Stimulated activated CD8-positive, alpha-beta memory T cell treated with anti-CD3 and anti-CD28 coated beads, Interleukin-4, amount 100 ng/mL, for 4 hours (primary cell): ENCODE data around the gene N4BP2L2.
"Not testable (repeated sequence)": the region's sequence is repeated elsewhere in the genome, so short reads cannot be mapped to it uniquely, and the experiment has no call there.

Experiments used
- DNase-seq, 2 donors: peaks; one replicate each; pipeline ENCODE4 v3.0.0-alpha.2; 2020; ENCODE audit warnings: low read depth in 2 of 2, low spot score in 1 of 2

N4BP2L2 gene

DNA sequence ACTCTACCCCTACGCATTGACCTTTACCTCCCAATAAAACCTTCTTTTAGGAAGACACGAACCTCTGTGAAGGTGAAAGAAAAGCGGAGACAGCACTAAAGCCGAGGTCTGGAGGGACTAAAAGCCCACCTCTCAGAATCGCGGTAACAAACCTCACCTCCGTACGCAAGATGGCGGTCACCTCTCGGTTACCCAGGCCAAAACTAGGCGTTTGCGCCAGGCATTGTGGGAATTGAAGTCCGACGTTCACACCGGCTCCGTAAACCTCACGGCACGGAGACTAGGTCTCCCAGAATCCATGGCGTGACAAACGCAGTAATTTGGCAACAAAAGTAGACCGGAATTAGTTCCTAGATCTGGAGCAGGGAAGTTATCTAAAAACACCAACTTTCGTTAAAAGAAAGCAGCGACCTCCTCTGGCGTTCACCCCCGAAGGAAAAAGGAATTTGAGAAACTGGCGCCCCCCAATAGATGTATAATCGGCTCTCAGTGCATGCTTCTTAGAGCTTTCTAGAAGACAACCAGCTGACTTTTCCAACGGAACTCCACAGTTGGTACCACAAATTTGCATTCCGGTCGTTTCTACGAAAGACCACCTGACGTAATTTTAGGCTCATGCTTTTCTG, at the start of gene N4BP2L2:
N4BP2L2 (minus strand) TSS at position 175 of the 626 bp plus-strand sequence. CDS start 1,768 bp downstream, outside the sequence.
- peak; percentile 80 to 83 for DNase-seq

GRCh38 chr13:32587811-32588170, 49.2 kb upstream of the N4BP2L2 start:
- DNase-seq = no peak

DNA sequence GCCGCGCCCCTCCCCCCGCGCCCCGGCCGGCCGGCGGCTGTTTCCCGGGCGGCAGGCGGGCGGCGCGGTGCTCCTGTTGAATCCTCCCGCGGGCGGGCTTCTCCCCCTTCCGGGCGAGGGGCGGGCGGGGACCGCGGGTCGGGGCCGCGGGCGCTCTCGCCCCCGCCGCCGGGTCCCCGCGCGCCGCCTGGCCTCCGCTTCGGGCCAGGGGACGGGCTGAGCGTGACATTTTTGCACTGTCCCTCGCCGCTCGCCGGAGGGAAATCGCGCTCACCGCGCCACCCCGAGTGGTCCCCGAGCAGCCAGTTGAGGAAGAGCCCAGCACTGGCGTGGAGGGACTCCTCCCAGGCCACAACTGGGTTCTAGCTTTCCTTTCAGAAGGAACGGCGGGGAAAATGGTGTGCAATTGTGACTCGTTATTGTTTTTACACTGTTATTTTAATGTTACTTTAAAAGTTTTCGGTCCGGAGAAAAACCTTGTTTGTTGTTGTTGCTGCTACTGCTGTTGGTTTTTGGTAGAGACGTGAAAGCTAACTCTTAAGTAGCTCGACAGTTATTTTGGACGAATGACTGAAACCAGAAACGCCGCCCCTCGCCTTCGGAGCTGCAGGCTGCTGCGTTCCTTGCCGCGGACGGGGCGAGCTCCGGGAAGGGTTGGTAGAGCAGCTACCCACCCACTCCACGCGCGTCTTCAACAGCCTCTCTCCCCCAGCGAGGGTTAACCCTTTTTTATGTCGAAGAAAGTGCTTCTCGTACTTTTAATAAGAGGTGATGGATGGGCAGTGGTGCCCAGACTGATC, 48.6 kb upstream of the N4BP2L2 start:
- DNase-seq = peak in 1 of 2 donors; percentile 18

DNA sequence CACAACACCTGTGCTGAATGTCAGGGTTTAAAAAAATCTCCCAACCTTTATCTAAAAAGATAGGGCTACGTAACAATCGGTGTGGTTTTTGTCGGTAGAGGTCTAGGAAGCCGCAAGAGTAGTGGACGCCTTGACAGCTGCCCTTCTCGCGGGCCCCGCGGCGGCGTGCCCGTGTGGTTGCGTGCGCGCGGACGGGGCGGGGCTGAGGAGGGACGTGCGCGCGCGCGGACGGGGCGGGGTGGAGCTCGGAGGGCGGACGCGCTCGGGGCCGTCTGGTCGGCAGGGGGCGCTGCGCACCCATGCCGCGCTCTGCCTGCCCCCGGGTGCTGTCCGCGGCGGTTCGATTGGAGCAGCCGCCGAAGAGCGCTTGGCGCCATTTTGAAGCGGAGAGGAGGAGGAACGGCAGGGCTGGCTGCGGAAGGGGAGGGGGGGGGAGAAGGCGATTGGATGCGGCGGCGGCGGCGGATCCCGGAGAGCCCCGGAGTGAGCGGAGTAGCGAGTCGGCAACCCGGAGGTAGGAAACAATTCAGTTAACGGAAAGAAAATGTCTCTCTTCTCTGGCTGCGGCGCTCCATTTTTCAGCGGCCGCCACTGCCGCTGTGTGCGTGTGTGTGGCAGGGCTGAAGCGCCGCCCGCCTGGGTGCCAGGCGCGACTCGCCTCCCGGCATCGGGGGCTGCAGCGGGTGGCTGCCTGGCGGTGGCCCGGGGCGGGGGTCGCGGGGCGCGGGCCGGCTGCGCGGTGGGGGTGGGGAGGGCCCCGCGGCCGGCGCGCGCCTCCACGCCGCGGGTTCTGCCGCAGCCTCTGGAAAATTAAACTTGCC, 47.7 kb upstream of the N4BP2L2 start, which contains the start of gene PDS5B:
PDS5B (plus strand) TSS at position 373 of the 821 bp plus-strand sequence. CDS start 62,321 bp downstream, outside the sequence.
- DNase-seq = peak; percentile 77 to 84

GRCh38 chr13:32585550-32586079, 47.0 kb upstream of the N4BP2L2 start:
- DNase-seq = no peak

GRCh38 chr13:32582991-32583390, 44.4 kb upstream of the N4BP2L2 start:
- no peak for DNase-seq

DNA sequence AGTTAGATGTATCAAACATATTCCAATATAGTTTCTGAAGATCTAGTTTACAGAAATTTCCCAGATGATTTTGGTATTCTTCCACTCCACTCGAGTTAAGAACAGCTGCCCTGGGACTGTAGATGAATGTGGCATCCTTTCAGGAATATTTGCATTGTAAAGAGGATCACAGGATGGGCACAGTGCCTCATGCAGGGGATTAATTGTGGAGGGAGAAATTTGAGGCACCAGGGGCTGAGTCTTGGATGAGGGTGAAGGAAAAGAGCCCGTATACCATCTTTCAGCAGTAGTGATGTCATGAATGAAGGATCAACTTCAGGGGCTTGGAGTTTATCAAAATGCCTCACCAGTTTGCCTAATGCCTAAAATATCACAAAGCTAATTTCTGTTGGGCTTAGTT, 43.7 kb upstream of the N4BP2L2 start:
- DNase-seq = no peak

DNA sequence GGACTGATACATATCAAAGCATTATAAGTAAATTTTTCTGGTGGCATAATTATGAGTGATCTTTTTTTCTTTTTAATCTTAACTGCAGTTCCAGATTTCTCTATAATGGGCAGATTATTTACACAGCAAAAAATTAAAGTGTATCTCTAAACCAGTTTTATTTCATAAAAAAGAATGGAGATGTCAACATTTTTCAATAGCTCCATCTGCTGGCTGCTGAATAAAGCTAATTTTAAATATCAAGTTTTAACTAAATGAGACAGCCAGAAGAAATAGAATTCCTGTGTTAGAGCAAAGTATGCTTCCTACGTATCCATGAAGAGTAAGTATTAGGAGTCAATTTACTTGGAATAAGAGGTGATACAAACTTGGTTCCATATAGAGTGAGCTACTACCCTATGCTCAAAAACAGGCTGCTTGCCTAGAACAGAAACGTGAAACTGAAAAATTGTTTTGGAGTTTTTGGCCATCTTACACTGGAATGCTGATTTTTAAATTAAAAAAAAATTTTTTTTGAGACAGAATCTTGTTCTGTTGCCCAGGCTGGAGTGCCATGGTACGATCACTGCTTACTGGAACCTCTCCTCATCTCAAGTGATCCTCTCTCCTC, 42.7 kb upstream of the N4BP2L2 start:
- DNase-seq = no peak

GRCh38 chr13:32577032-32577431, 38.4 kb upstream of the N4BP2L2 start:
- no peak for DNase-seq

GRCh38 chr13:32575687-32576086, 37.1 kb upstream of the N4BP2L2 start:
- not testable (repeated sequence) for DNase-seq

GRCh38 chr13:32560842-32561241, 22.2 kb upstream of the N4BP2L2 start:
- not testable (repeated sequence) for DNase-seq

GRCh38 chr13:32555613-32556012, 17.0 kb upstream of the N4BP2L2 start:
- no peak for DNase-seq

DNA sequence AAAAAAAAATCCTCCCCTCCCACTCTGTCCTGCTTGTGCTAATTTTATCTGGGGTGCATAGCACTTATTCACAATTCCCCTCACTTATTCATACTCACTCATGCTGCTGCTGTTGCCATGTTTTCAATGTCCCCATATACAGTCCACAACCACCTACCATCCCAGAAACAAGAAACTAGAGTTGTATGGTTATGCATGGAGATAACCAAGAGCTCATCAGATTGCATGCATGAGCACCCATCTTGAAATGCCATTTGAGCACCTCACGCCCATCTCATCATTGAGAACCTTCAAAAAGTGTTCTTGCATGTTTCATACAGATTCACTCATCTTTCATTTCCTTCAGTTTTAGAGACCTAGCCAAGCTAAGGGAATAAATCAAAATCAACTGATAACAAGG, 15.1 kb upstream of the N4BP2L2 start:
- no peak for DNase-seq

GRCh38 chr13:32549788-32550187, 11.2 kb upstream of the N4BP2L2 start:
- DNase-seq = no peak

DNA sequence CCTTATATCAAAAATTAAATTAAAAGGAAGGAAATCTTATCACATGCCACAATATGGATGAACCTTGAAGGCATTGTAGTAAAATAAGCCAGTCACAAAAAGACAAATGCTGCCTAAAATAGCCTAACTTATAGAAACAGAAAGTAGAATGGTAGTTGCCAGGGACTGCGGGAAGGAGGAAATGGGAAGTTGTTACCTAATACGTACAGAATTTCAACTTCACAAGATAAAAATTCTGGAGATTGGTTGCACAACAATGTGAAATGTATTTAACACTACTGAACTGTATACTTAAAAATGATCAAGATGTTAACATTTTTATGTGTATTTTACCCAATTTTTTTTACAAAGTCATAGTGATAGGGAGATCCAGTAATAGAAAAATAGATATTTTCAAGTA, 10.2 kb upstream of the N4BP2L2 start:
- DNase-seq = no peak

GRCh38 chr13:32545083-32545482, 6.5 kb upstream of the N4BP2L2 start:
- no peak for DNase-seq

- DNase-seq = no peak
These were observed 3.6 kb upstream of the N4BP2L2 start for GRCh38 chr13:32542221-32542620.

GRCh38 chr13:32538143-32538620, 413 bp downstream of the N4BP2L2 start:
- no peak for DNase-seq

DNA sequence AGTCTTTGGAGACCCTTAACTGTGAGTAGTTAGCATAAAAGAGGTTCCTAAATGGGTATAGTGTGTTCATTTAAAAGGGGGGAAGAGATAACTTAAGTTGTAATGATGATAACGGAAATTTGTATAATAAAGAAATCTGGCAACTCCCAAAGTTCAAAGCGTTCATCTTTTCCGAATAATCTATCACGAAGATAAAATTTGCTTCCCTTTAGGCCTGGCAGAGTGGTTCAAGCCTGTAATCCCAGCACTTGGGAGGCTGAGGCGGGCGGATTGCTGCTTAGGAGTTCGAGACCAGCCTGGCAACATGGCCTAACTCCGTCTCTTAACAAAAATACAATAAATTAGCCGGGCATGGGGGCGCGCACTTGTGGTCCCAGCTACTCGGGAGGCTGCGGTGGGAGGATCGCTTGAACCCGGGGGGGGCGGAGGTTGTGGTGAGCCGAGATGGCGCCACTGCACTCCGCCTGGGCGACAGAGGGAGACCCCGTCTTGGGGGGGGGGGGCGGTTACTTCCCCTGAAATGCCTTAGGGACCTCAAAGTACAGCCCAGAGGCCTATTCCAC, 934 bp downstream of the N4BP2L2 start:
- DNase-seq = peak in 1 of 2 donors; percentile 5

GRCh38 chr13:32535748-32536147, 2.8 kb downstream of the N4BP2L2 start:
- no peak for DNase-seq
